Iris pigment epithelial cell (primary cell): ENCODE data around the gene RABL6.
"Not testable (repeated sequence)": the region's sequence is repeated elsewhere in the genome, so short reads cannot be mapped to it uniquely, and the experiment has no call there.

Experiments used
- DNase-seq: peaks from one replicate; pipeline ENCODE4 v3.0.0-alpha.2; 2011; ENCODE audit warnings: low read depth

Gene RABL6

GRCh38 chr9:136835932-136836904 lies 28.5 kb downstream of the RABL6 start:
- no peak for DNase-seq

GRCh38 chr9:136837146-136837855 lies 29.6 kb downstream of the RABL6 start:
- no peak for DNase-seq

- not testable (repeated sequence) for DNase-seq
Observed at GRCh38 chr9:136837856-136838277, 30.1 kb downstream of the RABL6 start.

- DNase-seq, result no peak
Observed at GRCh38 chr9:136838314-136839228, 30.8 kb downstream of the RABL6 start.

- no peak for DNase-seq
Observed at GRCh38 chr9:136839229-136840139, 31.7 kb downstream of the RABL6 start.

- no peak for DNase-seq
Observed at GRCh38 chr9:136840140-136840876, 32.6 kb downstream of the RABL6 start.

- peak; percentile 27 for DNase-seq
Observed at GRCh38 chr9:136840877-136841645, 33.3 kb downstream of the RABL6 start.

- not testable (repeated sequence) for DNase-seq
Observed at GRCh38 chr9:136841646-136842379, 34.1 kb downstream of the RABL6 start.

- peak; percentile 62 for DNase-seq
Observed at GRCh38 chr9:136842380-136842948, 34.7 kb downstream of the RABL6 start, which contains the start of gene AJM1. AJM1 (plus strand) TSS chr9:136842478; CDS start chr9:136844415, 1,937 bp downstream.

GRCh38 chr9:136843159-136843800 lies 35.5 kb downstream of the RABL6 start:
- DNase-seq, result not testable (repeated sequence)

GRCh38 chr9:136843801-136844740 lies 36.3 kb downstream of the RABL6 start:
- DNase-seq, result not testable (repeated sequence)

- DNase-seq, result no peak
Observed at GRCh38 chr9:136844761-136845464, 37.2 kb downstream of the RABL6 start.

GRCh38 chr9:136845465-136846260 lies 37.9 kb downstream of the RABL6 start:
- DNase-seq, result no peak

GRCh38 chr9:136846376-136847087 lies 38.8 kb downstream of the RABL6 start:
- no peak for DNase-seq
